NCI-H82 treated with DMSO at 0.1 percent for 48 hours (cell line): ENCODE measurements around the gene SIGLEC15.
"Not testable (repeated sequence)": the region's sequence is repeated elsewhere in the genome, so short reads cannot be mapped to it uniquely, and the experiment has no call there.

Experiments used
- DNase-seq: peaks from one replicate; lab custom pipeline; 2025; ENCODE audit not compliant: unreplicated experiment; lab: John Stamatoyannopoulos, UW

Gene SIGLEC15

GRCh38 chr18:45818765-45819164, 6.7 kb upstream of the SIGLEC15 start:
- DNase-seq = not testable (repeated sequence)

DNA sequence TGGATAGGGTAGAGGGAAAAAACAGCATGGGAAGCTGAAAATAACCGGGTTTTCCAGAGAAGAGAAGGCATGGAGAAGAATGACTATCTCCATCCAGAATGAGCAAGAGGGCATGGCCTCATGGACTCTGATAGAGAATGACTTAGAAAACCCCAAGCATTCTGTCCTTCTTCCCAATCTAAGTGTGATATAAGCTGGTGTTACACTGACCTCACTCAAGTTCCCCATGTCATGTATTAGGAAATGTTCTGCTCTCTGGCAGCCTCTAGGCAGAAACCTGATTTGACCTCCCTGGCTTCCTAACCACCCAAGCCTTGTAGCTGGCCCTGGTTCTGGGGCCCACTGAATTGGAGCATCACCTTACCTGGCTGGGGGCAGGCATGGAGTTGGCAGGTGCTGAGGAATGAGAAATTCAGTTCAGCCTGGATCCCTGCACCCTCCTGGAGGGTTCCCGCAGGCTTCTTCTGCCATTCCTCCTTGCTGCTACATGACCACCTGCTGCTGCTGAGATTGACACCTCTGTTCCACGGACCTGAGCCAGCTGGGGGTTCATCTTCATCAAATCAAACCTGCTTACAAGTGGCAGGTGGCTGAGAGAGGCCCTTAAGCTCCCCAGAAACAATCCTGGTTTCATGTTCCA, 5.2 kb upstream of the SIGLEC15 start:
- no peak for DNase-seq

DNA sequence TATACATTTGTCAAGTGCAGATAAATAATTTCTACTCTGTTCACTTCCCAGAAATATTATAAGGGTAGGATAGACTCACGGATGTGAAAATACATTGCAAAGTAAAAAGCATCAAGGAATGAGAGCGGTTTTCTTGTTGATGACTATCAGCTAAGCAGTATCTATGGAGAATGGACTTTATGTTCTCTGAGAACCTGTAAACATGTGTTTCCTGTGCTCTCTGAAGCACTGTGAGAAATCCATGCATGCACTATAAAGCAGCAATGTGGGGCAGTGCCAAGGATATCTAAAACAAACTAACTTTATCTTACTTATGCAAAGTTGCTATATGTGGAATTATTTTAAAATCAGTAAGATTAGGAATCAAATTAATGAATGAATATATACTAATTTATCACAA, 4.4 kb upstream of the SIGLEC15 start:
- DNase-seq = no peak

- DNase-seq = no peak
Observed at GRCh38 chr18:45821711-45822110, 3.8 kb upstream of the SIGLEC15 start.

GRCh38 chr18:45826084-45826483, 609 bp downstream of the SIGLEC15 start:
- no peak for DNase-seq

- not testable (repeated sequence) for DNase-seq
Observed at GRCh38 chr18:45826716-45827115, 1.2 kb downstream of the SIGLEC15 start.

GRCh38 chr18:45828917-45829811, 3.7 kb downstream of the SIGLEC15 start:
- no peak for DNase-seq

GRCh38 chr18:45829855-45830254, 4.4 kb downstream of the SIGLEC15 start:
- DNase-seq = no peak

GRCh38 chr18:45830917-45831316, 5.4 kb downstream of the SIGLEC15 start:
- no peak for DNase-seq

DNA sequence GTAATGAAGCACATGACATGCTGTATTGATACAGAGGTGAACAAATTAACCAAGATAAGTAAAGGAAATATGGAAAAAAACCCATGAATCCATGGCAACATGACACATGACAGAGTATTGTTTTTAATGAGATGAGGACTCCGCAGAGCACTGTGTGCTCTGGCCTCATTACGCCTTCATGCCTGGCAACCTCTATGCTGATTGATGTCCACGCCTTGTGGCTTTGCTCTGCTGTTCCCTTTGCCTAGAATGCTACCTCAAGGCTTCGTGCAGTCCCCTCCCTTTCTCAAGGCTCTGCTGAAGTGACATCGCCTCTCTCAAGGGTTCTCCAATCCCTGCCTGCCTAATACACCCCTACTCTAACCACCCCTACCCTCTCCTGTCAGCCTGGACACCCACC, 8.4 kb downstream of the SIGLEC15 start:
- DNase-seq = no peak

GRCh38 chr18:45834306-45834705, 8.8 kb downstream of the SIGLEC15 start:
- no peak for DNase-seq

- no peak for DNase-seq
Observed at GRCh38 chr18:45835057-45835636, 9.7 kb downstream of the SIGLEC15 start.

GRCh38 chr18:45836242-45837205, 11.0 kb downstream of the SIGLEC15 start:
- no peak for DNase-seq

DNA sequence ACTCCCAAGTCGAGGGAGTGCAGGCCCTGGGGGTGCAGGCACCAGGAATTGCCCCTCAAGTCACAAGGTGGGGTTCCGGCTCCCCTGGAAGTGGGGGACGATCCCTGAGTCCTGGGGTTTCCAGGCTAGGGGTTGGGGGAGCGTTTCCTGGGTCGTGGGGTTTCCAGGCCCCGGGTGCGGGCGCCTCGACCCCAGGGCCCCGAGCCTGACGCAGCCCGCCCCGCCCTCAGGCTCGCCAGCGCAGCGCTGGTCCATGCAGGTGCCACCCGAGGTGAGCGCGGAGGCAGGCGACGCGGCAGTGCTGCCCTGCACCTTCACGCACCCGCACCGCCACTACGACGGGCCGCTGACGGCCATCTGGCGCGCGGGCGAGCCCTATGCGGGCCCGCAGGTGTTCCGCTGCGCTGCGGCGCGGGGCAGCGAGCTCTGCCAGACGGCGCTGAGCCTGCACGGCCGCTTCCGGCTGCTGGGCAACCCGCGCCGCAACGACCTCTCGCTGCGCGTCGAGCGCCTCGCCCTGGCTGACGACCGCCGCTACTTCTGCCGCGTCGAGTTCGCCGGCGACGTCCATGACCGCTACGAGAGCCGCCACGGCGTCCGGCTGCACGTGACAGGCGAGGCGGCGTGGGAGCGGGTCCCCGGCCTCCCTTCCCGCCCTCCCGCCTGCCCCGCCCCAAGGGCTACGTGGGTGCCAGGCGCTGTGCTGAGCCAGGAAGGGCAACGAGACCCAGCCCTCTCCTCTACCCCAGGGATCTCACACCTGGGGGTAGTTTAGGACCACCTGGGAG, 12.0 kb downstream of the SIGLEC15 start:
- DNase-seq = no peak

DNA sequence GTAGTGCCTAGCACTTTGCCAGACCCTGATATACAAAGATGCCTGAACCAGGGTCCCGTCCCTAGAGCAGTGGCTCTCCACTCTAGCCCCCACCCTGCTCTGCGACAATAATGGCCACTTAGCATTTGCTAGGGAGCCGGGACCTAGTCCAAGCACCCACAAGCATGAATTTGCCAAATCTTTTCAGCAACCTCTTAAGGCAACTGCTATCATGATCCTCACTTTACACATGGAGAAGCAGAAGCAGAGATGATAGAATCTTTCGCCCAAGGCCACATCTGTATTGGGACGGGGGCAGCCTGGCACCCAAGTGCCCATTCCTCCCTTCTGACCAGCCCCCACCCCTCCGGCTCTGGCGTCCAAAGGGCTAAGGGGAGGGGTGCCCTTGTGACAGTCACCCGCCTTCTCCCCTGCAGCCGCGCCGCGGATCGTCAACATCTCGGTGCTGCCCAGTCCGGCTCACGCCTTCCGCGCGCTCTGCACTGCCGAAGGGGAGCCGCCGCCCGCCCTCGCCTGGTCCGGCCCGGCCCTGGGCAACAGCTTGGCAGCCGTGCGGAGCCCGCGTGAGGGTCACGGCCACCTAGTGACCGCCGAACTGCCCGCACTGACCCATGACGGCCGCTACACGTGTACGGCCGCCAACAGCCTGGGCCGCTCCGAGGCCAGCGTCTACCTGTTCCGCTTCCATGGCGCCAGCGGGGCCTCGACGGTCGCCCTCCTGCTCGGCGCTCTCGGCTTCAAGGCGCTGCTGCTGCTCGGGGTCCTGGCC, 13.0 kb downstream of the SIGLEC15 start:
- no peak for DNase-seq

DNA sequence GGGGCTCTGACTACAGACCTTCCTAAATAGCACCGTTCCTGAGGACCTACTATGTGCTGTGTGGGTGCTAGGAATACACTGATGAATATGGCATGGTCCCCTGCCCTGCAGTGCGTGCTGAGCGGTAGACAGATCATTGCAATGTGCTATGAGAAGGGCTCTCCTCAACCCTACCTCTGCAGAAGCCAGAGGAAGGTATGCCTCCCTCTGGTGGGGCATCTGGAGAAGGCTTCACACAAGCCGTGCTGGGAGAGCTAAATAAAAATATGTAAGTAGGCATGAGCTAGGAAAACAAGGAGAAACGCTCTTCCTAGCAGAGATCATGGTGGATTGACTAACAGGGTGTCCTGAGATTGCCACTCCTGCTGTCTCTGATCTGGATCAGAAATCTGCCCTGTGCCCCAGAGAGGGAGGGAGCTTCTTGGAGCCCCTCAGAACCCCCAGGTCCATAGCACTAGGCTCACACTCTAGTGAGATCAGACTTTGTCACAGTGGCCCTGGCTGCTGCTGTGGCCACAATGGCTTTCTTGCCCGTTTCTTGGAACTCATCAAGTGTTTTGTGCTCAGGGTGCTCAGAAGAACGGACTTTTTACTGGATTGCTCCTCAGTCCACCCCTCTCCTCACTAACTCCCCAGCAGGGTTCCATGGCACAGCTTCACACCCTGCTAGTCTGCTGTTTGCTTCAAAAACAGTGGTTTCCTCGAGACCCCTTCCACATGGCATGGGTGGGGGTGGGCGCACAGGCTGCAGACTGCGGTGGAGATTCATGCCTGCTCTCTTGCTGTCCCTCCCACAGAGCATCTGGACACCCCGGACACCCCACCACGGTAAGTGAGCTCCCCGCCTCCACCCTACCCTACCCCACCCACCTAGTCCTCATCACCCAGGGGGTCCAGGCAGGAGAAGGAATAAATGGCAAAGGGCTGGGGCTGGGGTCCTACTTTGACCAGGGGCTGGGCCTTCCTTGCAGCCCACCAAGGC, 14.2 kb downstream of the SIGLEC15 start:
- no peak for DNase-seq

DNA sequence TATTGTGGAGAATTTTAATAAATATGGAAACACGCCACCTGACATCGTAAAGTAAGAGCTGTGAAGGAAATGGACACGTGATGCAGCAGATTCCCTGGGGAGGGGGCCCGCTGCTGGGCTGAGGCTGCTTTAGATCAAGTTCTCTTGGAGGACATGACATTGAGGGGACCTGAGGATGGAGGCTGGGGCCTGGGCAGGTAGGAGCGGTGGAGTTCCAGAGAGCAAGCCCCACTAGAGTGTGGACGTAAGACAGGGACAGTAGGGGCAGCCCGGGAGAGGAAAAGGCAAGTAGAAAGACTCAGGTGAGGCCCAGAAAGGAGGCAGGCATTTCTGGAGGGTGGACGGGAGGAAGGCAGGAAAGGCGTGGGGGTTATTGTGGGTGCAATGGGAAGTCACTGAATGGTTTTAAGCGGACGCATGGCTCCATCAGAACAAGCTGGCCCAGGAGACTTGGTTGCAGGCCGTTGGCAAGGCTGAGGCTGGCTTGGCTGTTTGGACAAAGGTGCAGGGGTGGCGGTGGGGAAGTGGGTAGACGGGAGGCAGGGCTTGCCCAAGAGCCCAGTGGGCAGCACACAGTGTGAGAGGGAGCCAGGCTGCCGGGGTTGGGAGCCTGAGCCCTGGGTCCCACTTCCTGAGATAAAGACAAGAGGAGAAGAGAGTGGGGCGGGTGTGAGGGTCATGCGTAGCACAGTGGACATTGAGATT, 15.7 kb downstream of the SIGLEC15 start:
- no peak for DNase-seq
